Stimulated activated CD4-positive, alpha-beta T cell treated with anti-CD3 and anti-CD28 coated beads, TNF-alpha, amount 100 ng/mL, for 4 hours (primary cell): ENCODE measurements around the gene CHD5.
"Not testable (repeated sequence)": the region's sequence is repeated elsewhere in the genome, so short reads cannot be mapped to it uniquely, and the experiment has no call there.

Experiments used
- DNase-seq, 3 experiments: peaks; one replicate each; pipeline ENCODE4 v3.0.0-alpha.2; 2020; ENCODE audit warnings: low read depth in 3 of 3

Gene CHD5

GRCh38 chr1:6086358-6086757 lies 93.8 kb downstream of the CHD5 start:
- DNase-seq, result no peak

- no peak for DNase-seq
These were observed 94.5 kb downstream of the CHD5 start for GRCh38 chr1:6085666-6086065.

GRCh38 chr1:6084781-6085495 lies 95.2 kb downstream of the CHD5 start:
- no peak for DNase-seq

DNA sequence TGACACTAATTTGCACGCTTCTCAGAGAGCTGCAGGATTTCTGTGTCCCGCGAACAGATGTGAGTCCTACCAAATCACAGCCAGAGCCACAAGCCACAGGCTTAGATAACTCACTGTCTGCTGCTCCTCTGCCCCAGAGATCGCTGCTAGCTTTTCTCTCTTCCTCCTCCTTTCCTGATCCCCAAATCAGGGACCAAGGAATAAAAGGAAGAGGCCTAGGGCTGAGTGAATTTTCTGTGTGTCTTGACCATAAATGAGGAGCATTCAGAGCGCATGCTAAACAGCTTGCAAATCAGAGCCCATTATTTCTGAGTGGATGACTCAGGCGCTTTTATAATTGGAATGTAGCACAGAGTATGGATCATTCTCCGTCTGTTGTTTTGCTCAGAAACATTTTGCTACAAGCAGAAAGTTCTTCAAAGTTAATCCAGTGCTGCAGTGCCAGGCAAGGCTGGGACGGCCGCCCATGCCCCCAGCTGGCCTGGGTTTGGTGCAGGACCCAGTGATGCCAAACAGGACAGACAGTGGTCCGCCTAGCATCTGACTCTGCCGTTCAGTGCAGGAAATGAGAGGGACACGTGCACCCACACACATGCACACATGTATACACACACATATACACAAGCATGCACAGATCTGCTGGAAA lies 96.2 kb downstream of the CHD5 start:
- no peak for DNase-seq

- DNase-seq, result no peak
These were observed 96.7 kb downstream of the CHD5 start for GRCh38 chr1:6083385-6083784.

- DNase-seq, result no peak
These were observed 97.6 kb downstream of the CHD5 start for GRCh38 chr1:6082430-6082971.

- no peak for DNase-seq
These were observed 98.2 kb downstream of the CHD5 start for GRCh38 chr1:6081901-6082300.

- no peak for DNase-seq
These were observed 99.7 kb downstream of the CHD5 start for GRCh38 chr1:6080469-6080868.

GRCh38 chr1:6077919-6078318 lies 102.2 kb downstream of the CHD5 start:
- DNase-seq, result no peak

- DNase-seq, result no peak
These were observed 102.6 kb downstream of the CHD5 start for GRCh38 chr1:6077506-6077905.

DNA sequence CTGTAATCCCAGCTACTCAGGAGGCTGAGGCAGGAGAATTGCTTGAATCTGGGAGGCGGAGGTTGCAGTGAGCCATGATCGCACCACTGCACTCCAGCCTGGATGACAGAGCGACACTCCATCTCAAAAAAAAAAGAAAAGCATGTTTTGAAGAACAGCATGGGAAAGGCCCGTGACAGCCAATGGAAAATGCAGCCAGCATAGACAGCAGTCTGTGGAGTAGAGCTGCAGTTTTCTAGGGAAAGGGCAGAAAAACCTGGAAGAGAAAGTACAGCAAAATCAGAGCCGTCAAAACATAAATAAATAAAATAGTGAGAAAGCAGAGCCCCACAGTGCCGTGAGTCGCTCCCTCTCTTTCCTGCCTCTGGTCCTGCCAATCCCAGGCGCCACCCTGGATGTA lies 103.1 kb downstream of the CHD5 start:
- not testable (repeated sequence) for DNase-seq

- no peak for DNase-seq
These were observed 104.4 kb downstream of the CHD5 start for GRCh38 chr1:6075748-6076147.

DNA sequence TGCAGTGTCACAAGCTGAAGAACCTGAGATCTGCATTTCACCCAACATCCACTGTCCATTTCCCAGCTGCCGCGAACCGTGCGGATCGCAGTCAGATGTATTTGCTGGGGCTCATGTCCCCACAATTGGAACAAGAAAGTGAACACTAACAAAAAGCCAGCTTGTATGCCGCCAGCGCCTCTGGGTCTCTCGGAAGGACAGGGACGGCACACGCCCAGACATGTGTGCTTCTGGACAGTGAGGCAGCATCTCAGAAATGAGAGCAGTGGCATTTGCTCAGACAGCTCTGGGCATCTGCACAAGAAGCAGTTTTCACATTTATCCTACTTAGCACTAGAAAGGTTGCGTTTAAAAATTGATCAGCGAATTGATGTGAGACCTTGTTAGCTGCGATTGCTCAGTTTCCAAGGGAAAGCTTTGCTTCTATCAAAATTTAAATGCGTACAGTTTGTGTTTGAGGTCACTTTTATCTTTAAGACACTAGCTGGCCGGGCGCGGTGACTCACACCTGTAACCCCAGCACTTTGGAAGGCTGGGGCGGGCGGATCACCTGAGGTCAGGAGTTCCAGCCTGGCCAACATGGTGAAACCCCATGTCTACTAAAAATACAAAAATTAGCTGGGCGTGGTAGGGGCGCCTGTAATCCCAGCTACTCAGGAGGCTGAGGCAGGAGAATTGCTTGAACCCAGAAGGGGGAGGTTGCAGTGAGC lies 105.8 kb downstream of the CHD5 start:
- no peak for DNase-seq

- DNase-seq, result no peak
These were observed 106.6 kb downstream of the CHD5 start for GRCh38 chr1:6073480-6074053.

DNA sequence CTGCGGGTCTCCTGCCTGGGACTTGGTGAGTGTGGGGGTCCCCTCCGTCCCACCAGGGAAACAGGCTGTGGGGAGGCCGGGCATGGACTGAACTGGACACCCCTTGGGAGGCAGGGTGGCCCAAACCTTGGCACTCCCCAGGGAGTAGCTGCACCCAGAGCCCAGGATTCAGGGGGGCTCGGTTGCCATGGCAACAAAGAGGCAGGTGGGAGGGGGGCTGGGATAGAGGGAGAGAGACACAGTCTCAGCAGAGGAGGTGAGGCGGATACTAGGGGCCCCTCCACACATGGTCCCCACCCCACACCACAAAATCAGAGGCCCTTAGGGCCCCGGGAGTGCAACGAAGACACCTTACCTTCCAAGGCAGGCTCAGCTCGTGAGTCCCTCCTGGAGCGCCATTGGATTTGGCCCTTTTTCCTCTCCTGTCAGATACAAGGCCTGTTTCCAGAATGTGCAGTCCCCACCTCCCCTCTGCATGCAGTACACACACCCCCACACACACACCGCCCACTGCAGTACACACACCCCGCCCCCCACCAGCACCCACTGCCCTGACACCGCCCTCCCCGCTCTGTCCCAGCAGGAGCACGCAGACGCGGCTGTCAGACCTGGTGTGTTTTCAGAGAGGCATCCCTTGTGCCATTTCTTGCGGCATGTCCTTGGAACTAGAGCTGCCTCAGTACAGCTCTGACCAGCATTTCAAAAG lies 107.2 kb downstream of the CHD5 start:
- DNase-seq, result no peak

DNA sequence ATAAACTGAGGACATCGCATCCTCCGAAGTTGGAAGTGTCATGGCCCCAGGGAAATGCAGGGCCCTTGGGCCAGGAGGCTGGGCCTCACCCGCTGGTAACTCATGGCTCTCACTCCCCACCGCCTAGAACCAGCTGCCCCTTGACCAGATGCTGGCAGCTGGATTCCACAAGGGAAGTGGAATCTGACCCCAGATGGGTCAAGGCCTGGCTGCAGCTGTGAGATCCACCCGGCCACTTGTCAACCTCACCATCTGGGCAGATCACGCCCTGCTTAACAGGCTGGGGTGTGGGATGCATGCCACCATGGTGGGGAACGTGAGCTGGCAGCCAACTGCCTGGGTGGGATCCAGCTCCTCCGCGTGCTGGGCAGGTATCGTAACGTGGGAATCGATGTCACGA lies 108.9 kb downstream of the CHD5 start:
- DNase-seq, result no peak

DNA sequence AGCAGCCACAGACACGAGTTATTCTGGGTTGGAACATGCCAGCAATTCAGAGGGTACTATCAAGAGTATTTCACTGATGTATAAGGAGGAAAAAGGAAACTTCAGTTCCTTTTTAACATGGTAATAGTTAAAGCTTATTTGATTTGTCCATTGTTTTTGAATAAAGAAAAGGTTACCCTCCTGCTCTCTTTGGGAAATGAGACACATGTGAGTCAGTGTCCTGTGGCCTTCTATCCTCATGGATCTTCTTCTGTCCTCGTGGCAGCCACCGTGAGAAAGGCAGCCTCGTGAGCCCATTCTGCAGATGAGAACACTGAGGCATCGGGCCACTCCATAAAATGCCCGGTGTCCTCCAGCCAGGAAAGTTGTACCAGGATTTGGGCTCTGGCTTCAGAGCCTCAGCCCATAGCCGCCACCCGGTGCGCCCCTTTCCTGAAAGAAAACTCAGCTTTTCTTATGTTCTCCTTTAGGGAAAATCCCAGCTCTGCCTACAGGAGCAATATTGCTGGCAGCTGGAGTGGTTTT lies 109.6 kb downstream of the CHD5 start:
- no peak for DNase-seq

DNA sequence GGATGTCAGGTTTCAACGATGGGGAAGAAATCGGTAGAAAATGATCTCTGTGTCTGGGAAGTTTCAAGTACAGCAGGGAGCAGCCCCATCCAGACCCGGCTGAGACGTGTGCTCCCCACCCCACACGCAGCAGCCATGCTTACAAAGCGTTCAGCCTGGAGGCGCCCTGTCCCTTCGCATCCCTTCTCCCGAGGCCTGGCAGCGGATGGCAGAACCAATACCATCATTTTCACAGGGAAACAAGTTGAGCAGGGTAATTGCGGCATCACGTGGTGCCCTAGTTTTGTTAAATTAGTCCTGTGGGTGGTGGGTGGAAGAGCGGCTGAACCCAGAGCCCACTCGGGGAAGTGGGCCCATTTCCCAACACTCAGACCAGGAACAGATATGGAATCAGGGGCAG lies 110.5 kb downstream of the CHD5 start:
- no peak for DNase-seq

DNA sequence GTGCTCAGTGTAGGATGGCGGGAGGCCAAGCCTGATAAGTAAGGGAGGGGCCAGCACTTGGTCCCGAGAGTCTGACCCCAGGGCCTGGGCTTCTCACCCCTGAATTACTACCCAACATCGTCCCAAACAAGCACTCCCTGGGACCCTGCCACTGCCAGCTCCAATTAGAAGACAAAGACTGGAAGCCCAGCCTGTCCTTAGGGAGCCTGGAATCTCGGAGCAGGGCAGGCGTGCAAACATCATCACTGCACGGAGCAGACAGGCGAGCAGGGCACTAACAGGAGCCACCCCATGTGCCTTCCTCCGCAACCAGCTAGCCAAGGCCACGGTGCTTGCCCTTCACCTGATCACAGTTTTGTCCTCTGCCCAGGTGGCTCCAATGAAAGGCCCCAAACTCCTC lies 111.2 kb downstream of the CHD5 start:
- no peak for DNase-seq

DNA sequence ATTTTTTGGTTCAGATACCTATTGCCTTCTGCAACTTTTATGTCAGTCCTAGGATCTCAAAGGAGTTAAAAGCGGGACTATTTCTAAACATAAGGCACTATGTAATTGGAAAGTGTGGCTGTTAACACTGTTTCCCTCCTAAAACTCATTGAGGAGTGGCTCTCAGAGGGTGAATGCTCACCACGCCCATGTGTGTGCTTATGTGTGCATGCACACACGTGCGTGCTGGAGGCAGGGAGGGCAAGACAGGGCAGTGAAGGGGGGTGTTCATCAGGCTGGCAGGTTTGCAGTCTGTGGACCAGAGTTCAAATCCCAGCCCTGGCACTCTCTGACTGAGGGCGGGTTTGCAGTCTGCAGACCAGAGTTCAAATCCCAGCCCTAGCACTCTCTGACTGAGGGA lies 112.0 kb downstream of the CHD5 start:
- DNase-seq, result no peak

- DNase-seq, result no peak
These were observed 113.4 kb downstream of the CHD5 start for GRCh38 chr1:6066680-6067079.
